ENCODE results near the gene ASTN2.

- TF ChIP-seq CTCF (IDR thresholded peaks at IDR 0.05; ENCODE audit: insufficient read depth, low read depth, low read length) = no peak
- no peak for TF ChIP-seq EZH2 (IDR thresholded peaks at IDR 0.05; ENCODE audit: insufficient read depth, low read length)
Observed at GRCh38 chr9:116774421-116775180, 640.3 kb downstream of the ASTN2 start.
